A549 (cell line): ENCODE measurements around the gene E2F7.

Experiments
- CHD4 ChIP-seq: fragments of 200-600 bp; sonication (generic); IDR thresholded peaks from 2 replicates; pipeline ENCODE4 v1.6.1; 2016; ENCODE audit warnings: antibody characterized with exemption, mild to moderate bottlenecking, borderline replicate concordance
- CTCF ChIP-seq: fragments of >200 bp; sonication (Bioruptor Twin); formaldehyde crosslinking; IDR thresholded peaks from 3 replicates; pipeline ENCODE4 v1.5.1; 2016
- EHF ChIP-seq: fragments of 250-450 bp; sonication (Bioruptor Pico); IDR thresholded peaks from 2 replicates; pipeline ENCODE4 v1.5.0; 2020; ENCODE audit warnings: mild to moderate bottlenecking
- EP300 ChIP-seq, 2 experiments: fragments of >200 bp; sonication (Bioruptor Twin); formaldehyde crosslinking; IDR thresholded peaks; 2 replicates in 1 of 2; 3 replicates in 1 of 2; pipeline ENCODE4 v1.6.1; 2016 to 2017
- ESRRA ChIP-seq: fragments of 150-350 bp; IDR thresholded peaks from 2 replicates; pipeline ENCODE4 v1.6.1; 2014; ENCODE audit warnings: mild to moderate bottlenecking, low read length, borderline replicate concordance
- JUNB ChIP-seq: fragments of >200 bp; sonication (Bioruptor Twin); formaldehyde crosslinking; IDR thresholded peaks from 2 replicates; pipeline ENCODE4 v1.6.1; 2016
- MAX ChIP-seq: IDR thresholded peaks from 2 replicates; pipeline ENCODE4 v1.6.1; 2012
- RAD21 ChIP-seq, 2 experiments: fragments of >200 bp in 1 of 2; sonication (Bioruptor Twin) in 1 of 2; formaldehyde crosslinking in 1 of 2; IDR thresholded peaks in 1 of 2; conservative IDR thresholded peaks in 1 of 2; 2 replicates in 1 of 2; 3 replicates in 1 of 2; pipeline ENCODE4 v1.6.1; 2012 to 2018; ENCODE audit warnings: inconsistent platforms in 1 of 2
- SREBF2 ChIP-seq: fragments of 450-650 bp; IDR thresholded peaks from 2 replicates; pipeline ENCODE4 v1.6.1; 2014; ENCODE audit warnings: mild to moderate bottlenecking, moderate library complexity

GRCh38 chr12:77065361-77066204 lies at the start of gene E2F7:
- TF ChIP-seq ESRRA, result no peak
- no peak for TF ChIP-seq EHF (CRISPR knock-in tag)
- no peak for TF ChIP-seq CTCF
- no peak for TF ChIP-seq JUNB
- peak; percentile 50 for TF ChIP-seq MAX
- TF ChIP-seq RAD21 (conservative IDR thresholded peaks at IDR 0.05 in 1 of 2, IDR thresholded peaks at IDR 0.05 in 1 of 2), result no peak
- no peak for TF ChIP-seq SREBF2
- TF ChIP-seq CHD4, result no peak
- TF ChIP-seq EP300 (IDR thresholded peaks at IDR 0.05), result no peak
